DND-41 (cell line): Measurements from ENCODE around the gene WAC.

Source experiments
- CTCF ChIP-seq: IDR thresholded peaks from 2 replicates; pipeline ENCODE4 v1.5.1; 2012; ENCODE audit warnings: borderline replicate concordance, low read length, moderate library complexity, mild to moderate bottlenecking; ENCODE audit not compliant: poor library complexity, severe bottlenecking; ENCODE audit errors: extremely low read depth
- EZH2 ChIP-seq: IDR thresholded peaks from 3 replicates; pipeline ENCODE4 v1.6.1; 2012; ENCODE audit warnings: borderline replicate concordance, low read depth, mild to moderate bottlenecking, moderate library complexity, low read length, inconsistent platforms; ENCODE audit not compliant: severe bottlenecking

GRCh38 chr10:28566458-28567015 is 33.6 kb downstream of the WAC start:
- TF ChIP-seq EZH2 (no peak), CTCF (no peak)
